PFSK-1 (cell line): ENCODE results near the gene COL5A2.

Experiments used
- POLR2AphosphoS5 ChIP-seq: IDR thresholded peaks from 2 replicates; pipeline ENCODE4 v1.6.1; 2012; ENCODE audit warnings: low read depth, mild to moderate bottlenecking, control low read depth, low read length, moderate library complexity
- SIN3A ChIP-seq: IDR thresholded peaks from 2 replicates; pipeline ENCODE4 v1.6.1; 2012; ENCODE audit warnings: mild to moderate bottlenecking, low read length, moderate library complexity, borderline replicate concordance; ENCODE audit not compliant: insufficient read depth
- TAF1 ChIP-seq: IDR thresholded peaks from 2 replicates; pipeline ENCODE4 v1.6.1; 2012; ENCODE audit warnings: low read length, control low read depth, borderline replicate concordance; ENCODE audit not compliant: insufficient read depth

- TF ChIP-seq POLR2AphosphoS5 (no peak), TAF1 (no peak), SIN3A (no peak)
Measured at GRCh38 chr2:189175869-189176433, 3.6 kb downstream of the COL5A2 start.
